Sigmoid colon (tissue), 4 donors: ENCODE data around the gene TTC36.

ENCODE experiments used
- POLR2AphosphoS5 ChIP-seq, 4 donors: sonication (generic); formaldehyde crosslinking; IDR thresholded peaks; one replicate each; pipeline ENCODE4 v1.6.1; 2017; ENCODE audit warnings: antibody characterized with exemption in 4 of 4
- TF ChIP-seq, protein P1 (sequence below), 4 experiments: fragments of 450-650 bp in 3 of 4; fragments of 200-600 bp in 1 of 4; IDR thresholded peaks; one replicate each; pipeline ENCODE4 v1.5.1; 2016 to 2019; ENCODE audit warnings: antibody characterized with exemption in 4 of 4, mild to moderate bottlenecking in 3 of 4, moderate library complexity in 2 of 4

DNA sequence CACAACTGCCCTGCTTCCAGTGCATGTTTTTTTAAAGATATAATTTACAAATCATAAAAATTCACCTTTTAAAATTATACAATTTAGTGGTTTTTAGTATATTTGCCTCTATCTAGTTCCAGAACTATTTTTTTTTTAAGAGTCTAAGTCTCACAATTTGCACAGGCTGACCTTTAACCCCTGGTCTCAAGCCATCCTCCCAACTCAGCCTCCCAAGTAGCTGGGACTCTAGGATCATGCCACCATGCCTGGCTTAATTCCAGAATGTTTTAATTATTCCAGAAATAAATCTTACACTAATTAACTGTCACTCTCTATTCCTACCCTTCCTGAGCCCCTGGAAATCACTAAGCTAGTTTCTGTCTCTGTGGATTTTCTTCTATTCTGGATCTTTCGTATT lies 43.5 kb downstream of the TTC36 start:
- TF ChIP-seq POLR2AphosphoS5 (IDR thresholded peaks at IDR 0.05): no peak
- TF ChIP-seq, protein P1, sequence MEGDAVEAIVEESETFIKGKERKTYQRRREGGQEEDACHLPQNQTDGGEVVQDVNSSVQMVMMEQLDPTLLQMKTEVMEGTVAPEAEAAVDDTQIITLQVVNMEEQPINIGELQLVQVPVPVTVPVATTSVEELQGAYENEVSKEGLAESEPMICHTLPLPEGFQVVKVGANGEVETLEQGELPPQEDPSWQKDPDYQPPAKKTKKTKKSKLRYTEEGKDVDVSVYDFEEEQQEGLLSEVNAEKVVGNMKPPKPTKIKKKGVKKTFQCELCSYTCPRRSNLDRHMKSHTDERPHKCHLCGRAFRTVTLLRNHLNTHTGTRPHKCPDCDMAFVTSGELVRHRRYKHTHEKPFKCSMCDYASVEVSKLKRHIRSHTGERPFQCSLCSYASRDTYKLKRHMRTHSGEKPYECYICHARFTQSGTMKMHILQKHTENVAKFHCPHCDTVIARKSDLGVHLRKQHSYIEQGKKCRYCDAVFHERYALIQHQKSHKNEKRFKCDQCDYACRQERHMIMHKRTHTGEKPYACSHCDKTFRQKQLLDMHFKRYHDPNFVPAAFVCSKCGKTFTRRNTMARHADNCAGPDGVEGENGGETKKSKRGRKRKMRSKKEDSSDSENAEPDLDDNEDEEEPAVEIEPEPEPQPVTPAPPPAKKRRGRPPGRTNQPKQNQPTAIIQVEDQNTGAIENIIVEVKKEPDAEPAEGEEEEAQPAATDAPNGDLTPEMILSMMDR (IDR thresholded peaks at IDR 0.05): no peak
